GM21423 (cell line): ENCODE measurements around the gene RAD51AP1.

Experiments
- ATAC-seq: cut with Tn5 transposase; IDR thresholded peaks from one replicate; pipeline ENCODE4 v1.9.1; 2021; ENCODE audit warnings: mild to moderate bottlenecking, moderate library complexity; ENCODE audit not compliant: unreplicated experiment

RAD51AP1 gene

DNA sequence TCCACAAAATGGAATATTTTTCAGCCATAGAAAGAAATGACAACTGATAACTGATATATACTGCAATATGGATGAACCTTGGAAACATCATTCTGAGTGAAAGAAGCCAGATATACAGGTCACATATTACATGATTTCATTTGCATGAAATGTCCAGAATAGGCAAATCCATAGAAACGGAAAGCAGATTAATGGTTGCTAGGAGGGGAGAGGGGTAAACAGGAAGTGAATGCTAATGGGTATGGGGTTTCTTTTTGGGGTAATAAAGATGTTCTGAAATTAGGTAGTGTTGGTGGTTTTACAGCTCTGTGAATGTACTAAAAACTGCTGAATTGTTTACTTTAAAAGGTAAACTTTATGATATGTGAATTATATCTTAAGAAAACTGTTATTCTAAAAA, 6.5 kb downstream of the RAD51AP1 start:
- no peak for ATAC-seq

GRCh38 chr12:4552191-4552590, 13.5 kb downstream of the RAD51AP1 start:
- no peak for ATAC-seq

- ATAC-seq, result no peak
These were observed 15.3 kb downstream of the RAD51AP1 start for GRCh38 chr12:4553943-4554342.

GRCh38 chr12:4555804-4556203, 17.1 kb downstream of the RAD51AP1 start:
- ATAC-seq, result no peak

GRCh38 chr12:4556735-4557530, 18.2 kb downstream of the RAD51AP1 start:
- no peak for ATAC-seq

DNA sequence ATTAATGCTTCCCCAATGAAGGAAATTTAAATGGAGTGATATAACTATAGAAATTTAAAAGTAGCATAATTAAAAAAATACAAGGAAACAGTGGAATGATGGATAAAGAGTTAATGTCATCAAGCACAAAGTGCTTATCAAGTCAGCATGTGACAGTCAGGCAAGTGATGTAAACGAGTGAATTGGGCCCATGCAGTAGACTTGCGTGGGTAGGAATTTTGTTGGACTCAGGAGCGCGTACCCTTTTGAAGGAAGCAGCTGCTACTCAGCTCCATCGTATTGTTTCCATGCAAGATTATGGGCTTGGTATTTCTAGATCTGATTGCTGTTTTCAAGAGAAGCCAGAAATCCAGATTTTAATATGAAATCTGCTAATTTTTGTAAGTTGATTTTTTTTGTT, 18.9 kb downstream of the RAD51AP1 start:
- no peak for ATAC-seq

DNA sequence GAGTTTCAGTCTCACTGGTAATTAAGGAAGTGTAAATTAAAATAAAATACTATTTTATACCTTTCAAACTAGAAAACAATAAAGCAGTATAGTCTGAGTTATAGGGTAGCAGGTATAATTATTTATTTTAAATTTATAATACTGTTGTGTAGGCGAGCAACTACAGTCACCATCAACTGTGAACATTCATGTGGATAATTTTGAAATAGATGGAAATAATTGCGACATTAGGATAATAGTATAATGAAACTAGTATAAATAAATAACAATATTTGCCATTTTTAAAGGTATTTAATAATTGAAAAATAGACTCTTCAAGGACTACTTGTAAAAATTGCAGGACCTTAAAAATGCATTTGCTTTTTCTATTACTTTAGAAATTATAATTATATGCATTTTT, 19.5 kb downstream of the RAD51AP1 start:
- no peak for ATAC-seq

DNA sequence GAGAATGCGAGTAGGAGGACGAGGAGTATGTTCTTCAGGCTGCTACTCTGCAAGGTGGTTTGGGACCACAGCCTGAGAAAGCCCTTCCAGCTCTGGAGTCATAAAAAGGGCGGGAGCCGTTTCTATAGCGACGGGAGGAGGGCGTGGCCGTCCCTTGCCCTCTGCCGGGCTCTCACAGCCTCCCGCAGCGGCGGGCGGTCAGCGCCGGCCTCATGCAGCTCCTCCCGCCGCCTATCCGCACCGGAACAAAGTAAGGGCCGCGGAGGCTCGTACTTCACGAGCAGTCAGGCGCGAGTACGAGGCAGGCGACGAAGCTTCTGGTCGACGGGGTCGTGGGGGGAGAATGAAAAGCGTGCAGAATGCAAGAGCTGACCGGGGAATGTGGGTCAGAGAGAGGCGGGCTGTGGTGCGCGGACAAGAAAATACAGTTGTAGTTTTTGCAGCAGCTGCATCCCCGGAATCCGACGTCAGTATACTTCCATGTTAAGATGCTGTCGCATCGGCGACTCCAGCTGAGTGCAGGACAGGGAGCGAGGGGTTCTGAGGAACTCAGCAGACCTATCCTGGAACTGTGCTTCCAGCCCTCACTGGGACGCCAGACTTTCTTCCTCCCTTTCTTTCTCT, 23.5 kb downstream of the RAD51AP1 start, which contains the start of gene DYRK4:
TSS of gene DYRK4 (plus strand) at position 175 of the 624 bp plus-strand sequence. CDS start at position 213, 38 bp downstream.
- ATAC-seq, result no peak

DNA sequence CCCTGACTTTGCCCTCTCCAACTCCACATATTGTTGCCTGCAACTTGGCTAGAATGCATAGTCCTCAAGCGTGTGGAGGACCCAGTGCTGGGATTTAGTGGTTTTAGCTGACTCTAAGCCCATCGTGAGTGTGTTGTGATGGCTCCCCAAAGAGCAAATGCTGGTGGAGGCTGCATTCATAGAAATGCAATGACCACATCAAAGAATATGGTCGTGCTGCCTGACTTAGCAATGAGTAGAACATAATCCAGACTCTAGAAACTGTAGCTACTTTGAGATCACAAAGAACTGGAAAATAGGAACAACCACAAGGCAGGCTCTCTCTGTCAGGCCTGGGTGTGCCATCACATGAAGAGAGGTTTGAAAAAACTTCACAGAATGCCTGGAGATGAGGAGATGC, 24.6 kb downstream of the RAD51AP1 start:
- no peak for ATAC-seq

DNA sequence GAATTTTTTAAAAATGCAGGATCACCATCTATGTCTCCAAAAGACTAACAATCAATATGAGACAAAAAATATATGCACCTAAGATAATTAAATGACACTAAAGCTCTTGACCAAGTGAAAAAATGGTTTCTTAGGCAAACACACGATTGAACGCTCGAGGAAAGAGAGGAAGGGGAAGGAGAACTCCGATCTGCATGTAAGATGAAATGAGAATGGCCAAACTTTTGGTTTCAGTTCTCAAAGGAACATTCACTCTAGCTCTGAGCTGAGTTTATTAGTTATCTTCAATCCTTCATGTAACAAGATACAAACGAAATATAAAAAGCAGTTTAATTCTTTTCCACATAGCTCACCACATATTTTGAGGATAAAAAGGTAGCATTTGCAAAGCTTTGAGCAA, 26.1 kb downstream of the RAD51AP1 start:
- ATAC-seq, result no peak

DNA sequence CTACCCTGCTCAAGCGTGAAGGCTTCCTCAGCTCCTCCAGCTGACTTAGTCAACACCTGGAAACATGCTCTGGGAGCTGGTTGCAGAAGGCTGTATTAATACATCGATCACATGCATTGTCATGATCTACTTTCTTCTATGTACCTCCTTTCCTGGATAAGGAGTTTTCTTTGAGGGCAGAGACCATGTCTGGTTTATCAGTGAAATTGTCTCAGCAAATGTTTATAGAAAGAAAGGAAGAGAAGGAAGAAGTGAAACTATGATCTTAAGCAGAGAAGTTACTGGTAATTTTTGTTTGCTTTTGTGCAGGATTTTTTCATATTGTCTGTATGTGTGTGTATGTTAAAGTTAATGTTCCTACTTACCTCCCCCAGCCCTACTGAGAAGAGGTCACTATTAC, 27.8 kb downstream of the RAD51AP1 start:
- no peak for ATAC-seq

DNA sequence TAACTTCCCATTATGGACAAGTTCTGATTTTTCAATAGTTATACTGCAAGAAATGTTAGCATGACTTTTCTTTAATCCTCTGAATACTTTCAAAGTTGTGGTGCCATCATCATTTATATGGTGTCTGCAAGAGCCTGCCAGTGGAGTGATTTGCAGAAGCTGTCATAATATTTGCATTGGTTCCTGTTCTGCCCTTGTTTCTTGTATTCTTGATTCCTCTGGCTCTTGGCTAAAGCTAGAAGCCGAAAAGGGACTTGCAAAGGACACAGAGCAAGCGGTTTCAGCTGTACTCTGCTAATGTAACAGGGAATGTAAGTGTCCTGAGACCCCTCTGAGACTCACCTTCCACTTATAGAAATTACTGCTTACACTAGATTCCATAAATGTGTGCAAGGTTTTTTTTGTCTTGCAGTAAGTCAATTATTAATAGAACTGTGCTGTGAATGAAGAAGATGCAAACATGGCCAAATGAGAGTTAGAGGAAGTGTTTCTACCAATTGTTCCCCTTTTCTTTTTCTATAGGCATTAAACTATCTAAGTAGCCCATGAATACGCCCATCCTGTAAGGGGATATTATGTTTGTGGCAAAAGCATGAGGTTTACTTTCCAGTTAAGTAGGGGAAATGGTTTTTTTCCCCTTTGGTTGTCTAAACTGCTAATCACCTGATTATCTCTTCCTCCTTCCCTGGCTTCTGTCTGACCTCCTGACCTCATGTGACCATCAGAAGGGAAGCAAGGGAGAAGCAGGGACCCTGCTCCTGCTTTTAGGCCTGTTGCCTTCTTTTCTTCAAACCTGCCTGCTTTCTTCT, 28.6 kb downstream of the RAD51AP1 start:
- ATAC-seq, result peak; percentile 53

DNA sequence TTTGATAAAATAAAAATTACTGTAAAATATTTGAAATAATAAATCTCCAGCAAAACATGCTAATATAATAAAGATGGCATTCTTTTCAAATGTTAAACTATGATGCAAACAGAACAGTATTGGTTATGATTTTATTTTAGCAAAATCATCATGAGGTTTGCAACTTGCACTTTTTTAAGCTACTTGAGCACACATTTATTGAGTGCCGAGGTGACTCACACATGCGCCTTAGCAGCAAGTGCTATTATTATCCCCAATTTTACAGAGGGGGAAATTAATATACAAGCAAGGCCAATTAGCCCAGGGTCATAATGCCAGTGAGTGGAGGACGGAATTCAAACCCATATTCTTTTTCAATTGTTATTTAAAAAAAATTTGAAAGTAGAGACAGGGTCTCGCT, 30.6 kb downstream of the RAD51AP1 start:
- ATAC-seq, result no peak

GRCh38 chr12:4572680-4573079, 34.0 kb downstream of the RAD51AP1 start:
- ATAC-seq, result no peak

GRCh38 chr12:4579305-4580102, 40.8 kb downstream of the RAD51AP1 start:
- no peak for ATAC-seq

DNA sequence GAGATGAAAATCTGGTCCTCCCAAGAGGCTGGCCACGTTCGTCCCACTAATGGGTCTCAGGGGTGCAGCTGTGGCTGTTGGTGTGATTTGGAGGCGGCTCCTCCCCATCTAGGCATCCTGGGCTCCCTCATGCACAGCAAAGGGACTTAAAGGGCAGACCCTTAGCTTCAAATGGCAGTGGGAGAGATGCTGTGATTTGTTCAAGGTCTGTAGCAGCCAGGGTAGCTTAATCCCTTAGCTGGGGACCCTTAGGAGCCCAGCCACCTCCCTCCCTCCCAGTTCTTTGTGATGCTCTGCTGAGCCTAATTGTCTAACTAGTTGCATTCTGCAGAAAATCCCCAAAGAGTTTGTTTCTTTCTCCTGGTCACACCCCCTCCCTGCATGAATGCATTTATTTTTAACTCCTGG, 41.6 kb downstream of the RAD51AP1 start:
- no peak for ATAC-seq

- ATAC-seq, result no peak
These were observed 45.6 kb downstream of the RAD51AP1 start for GRCh38 chr12:4584281-4584680.

GRCh38 chr12:4584896-4585295, 46.2 kb downstream of the RAD51AP1 start:
- ATAC-seq, result no peak

DNA sequence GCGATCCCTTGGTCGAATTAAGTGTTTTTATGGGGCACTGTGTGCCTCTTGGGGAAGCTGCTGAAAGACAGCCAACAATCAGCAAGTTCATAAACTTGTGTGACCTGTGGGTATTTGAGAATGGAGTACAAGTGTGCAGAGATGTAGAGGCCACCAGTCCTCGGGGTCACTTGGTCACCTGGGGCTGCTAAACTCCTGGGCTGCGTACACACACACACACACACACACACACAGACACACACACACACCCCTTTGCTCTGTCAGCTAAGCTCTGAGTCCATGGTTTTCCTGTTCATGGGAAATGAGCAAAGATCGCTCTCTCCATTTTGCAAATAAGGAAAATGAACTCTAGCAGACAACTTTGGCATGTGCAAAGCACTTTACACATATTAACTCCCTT, 47.8 kb downstream of the RAD51AP1 start:
- no peak for ATAC-seq

- ATAC-seq, result no peak
These were observed 48.4 kb downstream of the RAD51AP1 start for GRCh38 chr12:4587108-4587507.

DNA sequence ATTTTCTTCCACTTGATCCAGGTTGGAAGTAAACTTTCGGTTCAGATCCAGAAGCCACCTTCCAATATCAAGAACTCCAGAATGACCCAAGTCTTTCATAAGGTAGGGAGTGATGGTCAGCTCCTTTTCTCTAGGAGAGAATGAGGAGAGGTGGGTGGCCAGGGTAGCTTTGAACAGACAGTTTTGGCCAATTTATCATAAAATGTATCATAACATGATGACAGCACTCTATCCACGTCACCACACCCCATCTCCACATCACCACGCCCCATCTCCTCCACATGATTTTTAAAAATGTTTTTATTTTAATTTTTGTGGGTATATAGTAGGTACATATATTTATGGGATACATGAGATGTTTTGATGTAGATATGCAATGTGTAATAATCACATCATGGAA, 50.2 kb downstream of the RAD51AP1 start:
- no peak for ATAC-seq
